Activated T-helper 1 cell treated with Interleukin-2 at 50 U/mL for 16 hours (primary cell): Measurements from ENCODE around the gene SFT2D1.
"Not testable (repeated sequence)": the region's sequence is repeated elsewhere in the genome, so short reads cannot be mapped to it uniquely, and the experiment has no call there.

ENCODE experiments used
- DNase-seq: peaks from one replicate; pipeline ENCODE4 v3.0.0-alpha.2; 2020; ENCODE audit warnings: low read depth

The SFT2D1 gene

DNA sequence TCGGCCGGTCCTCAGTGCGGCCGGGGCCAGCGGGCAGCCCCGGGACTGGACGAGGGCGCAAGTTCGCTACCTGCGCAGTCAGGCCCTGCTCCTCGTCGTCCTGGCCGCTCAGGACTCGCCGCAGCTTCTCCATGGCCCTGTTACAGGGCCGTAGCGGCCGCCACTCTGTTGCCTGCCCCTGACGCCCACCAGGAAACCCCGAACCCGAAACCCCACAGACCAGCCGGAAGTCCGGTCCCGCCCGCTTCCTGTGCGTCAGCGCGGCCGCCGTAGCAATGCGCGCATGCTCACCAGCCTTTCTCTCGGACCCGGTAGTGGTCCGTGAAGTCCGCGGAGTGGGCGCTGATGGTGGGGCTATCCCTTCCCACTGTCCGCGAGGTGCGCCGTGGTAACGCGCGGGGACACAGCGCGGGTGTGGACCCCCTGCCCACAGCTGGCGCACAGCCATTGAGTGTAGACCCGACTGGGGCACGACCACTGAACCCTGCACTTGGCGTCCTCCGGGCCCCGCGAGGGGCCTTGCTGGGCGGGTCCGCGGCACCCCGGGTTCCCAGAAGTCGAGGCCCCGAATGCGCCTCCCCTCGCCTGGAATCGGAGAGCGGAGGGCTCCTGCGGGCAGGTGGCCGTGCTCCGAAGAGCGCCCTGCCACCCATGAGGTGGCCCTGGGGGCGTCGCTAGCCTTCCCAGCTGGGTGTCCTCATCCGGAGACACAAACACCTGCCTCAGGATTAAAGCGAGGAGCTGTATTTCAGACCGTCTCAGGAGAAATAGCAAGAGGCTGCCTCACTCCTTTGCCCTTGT lies at the start of gene SFT2D1:
SFT2D1 (minus strand) TSS at position 197 of the 801 bp plus-strand sequence; CDS start at position 133, 64 bp downstream.
- DNase-seq: peak; percentile 55

DNA sequence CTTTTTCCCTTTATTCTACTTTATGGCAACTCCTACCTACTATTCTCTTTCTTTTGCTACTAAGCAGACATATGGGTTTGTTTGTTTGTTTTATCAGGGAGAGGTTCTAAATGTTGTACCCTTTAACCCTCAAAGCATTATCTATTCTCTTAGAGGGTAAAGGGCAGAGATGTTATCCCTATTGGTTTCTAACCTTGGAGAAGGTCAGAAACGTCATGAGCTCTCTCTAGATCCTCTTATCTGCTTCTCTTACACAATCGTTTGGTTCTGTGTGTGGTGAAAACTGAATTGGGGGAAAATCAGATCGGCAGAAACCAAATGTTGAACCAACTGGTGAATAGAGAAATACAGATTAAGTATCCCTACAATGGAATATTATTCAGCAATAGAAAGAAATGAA lies 46.8 kb upstream of the SFT2D1 start:
- no peak for DNase-seq

DNA sequence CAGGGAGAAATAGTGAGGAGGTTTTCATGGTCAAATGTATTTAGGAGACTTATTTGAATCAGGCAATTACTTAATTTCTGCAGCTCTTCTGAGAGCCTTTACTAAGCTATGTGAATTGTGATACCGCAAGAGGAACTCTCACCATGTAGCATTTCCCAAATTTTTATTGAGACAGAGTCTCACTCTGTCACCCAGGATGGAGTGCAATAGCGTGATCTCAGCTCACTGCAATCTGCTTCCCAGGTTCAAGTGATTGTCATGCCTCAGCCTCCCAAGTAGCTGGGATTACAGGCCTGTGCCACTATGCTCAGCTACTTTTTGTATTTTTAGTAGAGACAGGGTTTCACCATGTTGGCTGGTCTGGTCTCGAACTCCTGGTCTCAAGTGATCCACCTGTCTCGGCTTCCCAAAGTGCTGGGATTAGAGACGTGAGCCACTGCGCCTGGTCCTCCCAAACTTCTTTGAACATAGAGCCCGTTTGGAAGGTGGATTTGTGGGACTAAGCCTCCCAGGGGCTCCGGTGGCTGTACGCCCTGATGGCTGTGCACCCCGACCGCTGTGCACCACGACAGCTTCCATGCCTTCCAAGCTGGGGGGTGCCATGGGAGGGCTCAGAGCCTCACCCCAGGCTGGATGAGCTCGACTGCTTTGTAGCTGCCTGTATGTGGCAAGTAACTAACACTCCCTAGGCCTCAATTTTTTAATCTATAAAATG lies 46.1 kb upstream of the SFT2D1 start:
- DNase-seq: no peak

DNA sequence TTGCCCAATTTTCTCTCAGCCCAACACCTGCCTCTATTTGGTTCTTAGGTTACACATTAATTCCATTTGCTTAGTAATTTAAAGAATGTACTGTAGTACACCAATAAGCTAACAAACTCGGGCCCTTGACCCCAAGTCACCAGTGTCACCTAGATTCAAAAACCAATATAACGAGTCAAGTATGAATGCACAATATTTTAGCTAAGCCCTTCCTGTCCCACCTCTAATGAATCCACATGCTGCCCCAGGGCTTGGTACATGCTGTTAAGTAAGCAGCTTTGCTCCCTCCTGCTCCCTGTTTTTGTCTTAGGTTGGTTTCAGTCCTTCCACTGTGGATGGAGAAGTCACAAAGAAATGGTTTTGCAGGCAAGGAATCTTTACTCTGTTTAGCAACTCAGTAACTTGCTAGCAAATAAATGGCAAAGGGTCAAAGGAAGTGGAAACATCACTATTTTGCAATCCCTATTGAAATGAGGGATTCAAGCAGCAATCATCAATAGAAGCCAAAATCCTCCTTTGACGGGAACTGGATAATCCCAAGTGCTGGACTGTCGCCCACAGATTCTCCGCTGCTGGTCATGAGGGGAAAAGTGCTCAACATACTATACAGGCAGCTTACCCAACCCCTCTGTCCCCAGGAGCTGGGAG lies 45.4 kb upstream of the SFT2D1 start:
- no peak for DNase-seq

DNA sequence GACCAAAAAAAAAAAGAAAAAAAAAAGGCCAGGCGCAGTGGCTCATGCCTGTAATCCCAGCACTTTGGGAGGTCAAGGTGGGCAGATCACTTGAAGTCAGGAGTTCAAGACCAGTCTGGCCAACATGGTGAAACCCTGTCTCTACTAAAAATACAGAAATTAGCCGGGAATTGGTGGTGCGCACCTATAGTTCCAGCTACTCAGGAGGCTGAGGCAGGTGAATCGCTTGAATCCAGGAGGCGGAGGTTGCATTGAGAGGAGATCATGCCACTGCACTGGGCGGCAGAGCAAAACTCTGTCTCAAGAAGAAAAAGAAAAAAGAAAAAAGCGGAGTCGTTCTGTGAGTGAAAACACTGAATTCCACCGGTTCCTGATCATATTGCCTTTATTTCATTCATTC lies 44.8 kb upstream of the SFT2D1 start:
- not testable (repeated sequence) for DNase-seq

DNA sequence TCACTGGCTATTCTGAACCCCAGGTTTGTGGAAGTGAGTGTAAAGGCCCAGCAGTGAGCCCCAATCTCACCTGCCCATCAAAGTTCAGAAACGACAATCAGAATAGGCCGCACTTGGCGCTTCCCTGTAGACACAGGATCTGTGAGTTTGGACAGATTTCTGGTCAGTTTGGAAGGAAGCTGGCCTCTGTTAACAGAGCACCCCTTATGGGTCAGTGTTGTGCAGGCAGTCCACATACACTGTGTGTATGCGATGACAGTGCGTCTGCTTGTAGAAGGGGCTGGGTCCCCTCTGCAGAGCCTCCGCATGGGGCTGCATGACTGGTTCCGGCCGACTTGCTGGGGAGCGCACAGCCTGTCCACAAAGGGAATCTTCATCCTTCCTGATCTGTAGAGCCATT lies 43.8 kb upstream of the SFT2D1 start:
- DNase-seq: no peak

DNA sequence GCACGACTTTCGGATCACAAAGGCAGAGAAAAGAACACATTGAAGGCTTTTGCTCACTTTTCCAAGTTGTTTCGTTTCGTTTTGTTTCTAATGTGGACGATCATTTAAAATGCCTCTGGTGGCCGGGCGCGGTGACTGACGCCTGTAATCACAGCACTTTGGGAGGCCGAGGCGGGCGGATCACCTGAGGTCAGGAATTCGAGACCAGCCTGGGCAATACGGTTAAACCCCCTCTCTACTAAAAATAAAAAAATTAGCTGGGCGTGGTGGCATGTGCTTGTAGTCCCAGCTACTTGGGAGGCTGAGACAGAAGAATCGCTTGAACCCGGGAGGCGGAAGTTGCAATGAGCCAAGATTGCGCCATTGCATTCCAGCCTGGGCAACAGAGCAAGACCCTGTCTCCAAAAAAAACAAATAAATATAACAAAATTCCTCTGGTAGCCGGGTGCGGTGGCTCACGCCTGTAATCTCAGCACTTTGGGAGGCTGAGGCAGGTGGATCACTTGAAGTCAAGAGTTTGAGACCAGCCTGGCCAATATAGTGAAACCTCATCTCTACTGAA lies 41.5 kb upstream of the SFT2D1 start:
- DNase-seq: peak; percentile 13

DNA sequence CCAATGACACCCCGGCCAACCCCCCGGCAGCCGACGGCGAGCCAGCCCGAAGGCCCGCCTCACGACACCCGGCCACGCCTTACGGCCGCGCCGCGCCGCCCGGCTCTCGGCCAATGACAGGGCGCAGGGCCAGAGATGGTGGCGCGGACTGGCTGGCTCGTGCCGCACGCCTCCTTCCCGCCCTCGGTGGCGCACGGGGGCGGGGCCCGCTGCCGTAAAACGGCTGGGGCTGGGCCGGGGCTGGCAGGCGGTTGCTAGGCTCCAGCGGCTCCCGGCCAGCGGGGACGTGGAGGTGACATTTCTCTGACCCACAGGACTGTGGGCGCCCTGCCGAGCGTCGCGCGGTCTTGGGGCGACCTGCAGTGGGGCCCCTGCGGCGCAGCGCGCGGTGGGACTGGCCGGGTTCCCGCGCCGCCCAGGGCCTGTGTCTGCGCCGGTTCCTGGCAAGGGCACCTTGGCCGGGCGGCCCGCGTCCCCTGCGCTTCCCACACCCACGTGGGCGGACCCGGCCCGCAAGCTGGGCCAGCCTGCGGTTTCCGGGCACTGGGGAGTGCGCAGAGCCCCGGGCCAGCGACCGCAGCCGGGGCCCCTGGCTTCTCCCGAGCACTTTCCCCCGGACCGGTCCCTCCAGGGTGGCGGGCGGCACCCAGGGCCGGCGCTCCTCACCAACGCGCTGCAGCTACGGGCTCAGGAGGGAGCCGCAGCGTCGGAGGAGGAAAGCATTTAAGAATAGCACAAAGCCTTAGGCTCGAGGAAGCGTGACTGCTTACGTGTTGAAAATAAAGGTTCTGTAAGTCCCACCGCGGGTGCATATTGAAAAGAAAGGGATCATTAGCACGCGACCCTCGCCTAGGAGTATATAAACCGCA lies 40.8 kb upstream of the SFT2D1 start, which contains the start of gene MPC1:
MPC1 (minus strand) TSS at position 8 of the 869 bp plus-strand sequence. CDS start 64 bp downstream, outside the sequence.
- peak; percentile 91 for DNase-seq

DNA sequence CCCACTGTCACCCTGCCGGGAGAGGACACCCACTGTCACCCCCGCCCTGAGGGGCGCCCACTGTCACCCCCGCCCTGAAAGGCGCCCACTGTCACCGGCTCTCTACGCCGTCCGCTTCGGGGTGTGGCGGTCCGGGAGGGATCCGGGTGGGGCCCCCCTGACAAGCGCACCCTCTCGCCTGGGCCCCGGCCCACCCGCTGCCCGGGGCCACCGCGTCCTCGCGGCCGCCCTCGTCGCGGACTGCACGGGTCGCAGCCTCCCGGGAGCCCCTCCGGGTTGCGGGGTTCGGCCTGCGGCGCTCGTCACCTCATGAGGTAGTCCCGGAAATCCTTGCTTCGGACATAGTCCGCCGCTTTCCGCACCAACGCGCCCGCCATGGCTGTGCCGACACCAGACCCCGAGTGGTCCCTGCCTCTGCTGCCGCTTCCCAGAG lies 40.2 kb upstream of the SFT2D1 start:
- DNase-seq: peak; percentile 3

DNA sequence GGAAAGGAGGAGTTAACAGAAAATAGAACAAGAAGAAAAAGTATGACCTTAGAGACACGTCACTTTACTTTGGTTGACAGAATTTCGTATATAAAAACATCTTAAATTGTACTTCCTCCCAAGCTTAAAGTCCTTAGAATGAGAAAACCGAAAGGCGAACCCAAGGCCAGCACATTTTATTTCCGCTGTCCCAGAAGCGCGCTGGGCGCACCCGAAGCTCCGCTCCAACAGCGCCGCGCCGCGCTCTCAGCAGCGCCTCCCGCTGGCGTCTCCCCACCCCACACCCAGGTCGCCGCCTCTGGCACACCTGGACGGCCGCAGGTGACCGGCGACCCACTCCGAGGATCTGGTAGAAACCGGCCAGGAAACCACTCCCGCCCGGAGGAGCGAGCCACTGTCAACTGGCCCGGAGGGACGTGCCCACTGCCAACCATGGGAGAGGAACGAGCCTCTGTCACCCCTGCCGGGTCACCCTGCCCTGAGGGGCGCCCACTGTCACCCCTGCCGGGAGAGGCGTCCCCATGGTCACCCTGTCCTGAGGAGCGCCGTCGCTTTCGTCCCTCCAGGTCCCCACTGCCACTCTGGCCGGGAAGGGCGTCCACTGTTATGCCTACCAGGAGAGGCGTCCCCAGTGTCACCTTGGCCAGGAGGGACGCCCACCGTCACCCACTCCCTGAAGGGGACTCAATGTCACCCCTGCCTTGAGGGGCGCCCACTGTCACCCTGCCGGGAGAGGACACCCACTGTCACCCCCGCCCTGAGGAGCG lies 39.6 kb upstream of the SFT2D1 start:
- peak; percentile 46 for DNase-seq

DNA sequence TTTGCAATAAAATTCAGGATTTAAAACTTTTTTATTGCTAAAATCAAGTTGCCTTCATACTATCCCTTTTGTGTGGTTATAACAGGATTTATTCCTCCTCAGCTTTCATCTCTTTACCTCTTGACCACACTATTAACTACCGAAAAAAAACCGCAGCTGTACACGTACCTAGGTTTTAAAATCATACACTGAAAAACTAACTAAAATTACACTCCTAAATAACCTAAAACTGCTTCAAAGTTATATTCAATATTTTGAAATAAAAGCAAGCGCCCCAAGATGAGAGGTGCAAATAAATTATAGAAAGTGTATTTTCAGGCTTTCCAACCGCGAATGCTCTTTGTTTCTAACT lies 39.0 kb upstream of the SFT2D1 start:
- DNase-seq: no peak

DNA sequence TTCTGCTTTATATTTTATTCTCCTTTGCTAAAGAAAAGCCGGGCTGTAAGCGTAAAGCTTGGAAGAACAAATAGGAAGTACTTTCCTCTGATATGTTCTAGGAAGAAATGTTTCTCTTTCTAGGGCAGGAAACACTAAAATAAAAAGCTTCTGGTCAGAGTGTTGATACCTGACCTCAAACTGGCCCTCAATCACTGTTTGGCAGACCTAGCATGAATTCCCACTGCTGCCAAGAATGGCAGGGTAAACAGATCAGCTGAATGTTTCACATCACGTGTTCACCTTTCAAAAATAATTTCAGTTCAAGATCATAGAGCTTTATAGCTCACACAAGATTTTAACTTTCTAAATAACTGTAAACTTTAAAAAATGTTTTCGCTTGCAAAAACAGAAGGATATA lies 37.5 kb upstream of the SFT2D1 start:
- DNase-seq: no peak

DNA sequence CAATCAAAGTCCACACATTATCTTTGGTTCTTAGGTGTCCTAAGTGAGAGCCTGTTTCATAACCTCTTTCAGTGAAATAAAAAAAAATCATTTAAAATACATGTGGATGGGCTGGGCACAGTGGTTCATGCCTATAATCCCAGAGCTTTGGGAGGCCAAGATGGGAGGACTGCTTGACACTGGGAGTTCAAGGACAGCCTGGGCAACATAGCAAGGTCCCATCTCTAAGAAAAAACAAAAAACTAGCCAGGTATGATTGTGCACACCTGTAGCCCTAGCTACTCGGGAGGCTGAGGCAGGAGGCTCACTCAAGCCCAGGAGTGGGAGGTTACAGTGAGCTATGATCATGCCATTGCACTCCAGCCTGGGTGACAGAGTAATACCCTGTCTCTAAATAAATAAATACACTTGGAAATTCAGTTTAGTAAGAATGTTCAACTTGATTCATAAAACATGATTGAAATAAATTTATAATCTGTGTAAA lies 36.8 kb upstream of the SFT2D1 start:
- no peak for DNase-seq

DNA sequence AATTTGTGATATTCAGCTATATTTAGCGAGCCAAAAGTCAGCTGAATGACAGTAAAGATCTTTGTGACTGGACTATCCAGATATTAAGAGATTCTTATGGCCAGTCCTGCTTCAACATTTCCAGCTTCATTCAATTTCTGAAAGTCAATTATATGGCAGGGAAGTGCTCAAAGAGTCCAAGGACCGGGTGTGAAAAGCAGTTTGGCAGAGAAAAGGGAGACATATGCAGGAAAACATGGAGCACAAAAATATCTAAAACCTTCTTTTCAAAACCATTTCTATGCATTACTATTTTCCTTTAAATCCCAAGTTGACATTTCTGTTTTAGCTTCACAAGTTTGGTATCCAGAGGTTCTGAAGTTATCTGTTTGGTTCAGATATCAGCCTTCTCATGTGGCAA lies 35.4 kb upstream of the SFT2D1 start:
- DNase-seq: no peak

DNA sequence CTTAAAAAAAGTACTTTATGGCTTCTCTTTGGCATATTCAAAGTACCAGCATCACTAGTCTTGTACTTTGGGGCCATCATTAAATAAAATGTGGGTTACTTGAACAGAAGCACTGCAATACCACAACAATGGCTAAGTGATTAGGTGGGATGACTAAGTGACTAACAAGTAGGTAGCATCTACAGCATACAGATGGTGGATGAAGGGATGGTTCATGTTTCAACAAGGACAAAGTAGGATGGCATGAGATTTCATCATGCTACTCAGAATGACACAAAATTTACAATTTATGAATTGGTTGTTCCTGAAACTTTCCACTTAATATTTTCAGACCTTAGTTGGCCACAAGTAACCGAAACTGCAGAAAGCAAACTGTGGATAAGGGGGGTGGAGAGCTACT lies 32.7 kb upstream of the SFT2D1 start:
- no peak for DNase-seq

DNA sequence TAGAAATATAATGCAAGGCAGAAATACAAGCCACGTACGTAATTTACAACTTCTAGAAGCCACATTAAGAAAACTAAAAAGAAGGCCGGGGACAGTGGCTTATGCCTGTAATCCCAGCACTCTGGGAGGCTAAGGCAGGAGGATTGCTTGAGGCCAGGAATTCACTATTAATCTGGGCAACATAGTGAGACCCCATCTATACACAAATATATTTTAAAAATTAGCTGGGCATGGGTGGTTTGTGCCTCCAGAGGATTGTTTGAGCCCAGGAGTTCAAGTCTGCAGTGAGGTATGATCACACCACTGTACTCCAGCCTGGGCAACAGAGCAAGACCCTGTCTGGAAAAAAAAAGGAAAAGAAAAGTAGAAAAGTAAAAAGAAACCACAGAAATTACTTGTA lies 28.1 kb upstream of the SFT2D1 start:
- DNase-seq: no peak

DNA sequence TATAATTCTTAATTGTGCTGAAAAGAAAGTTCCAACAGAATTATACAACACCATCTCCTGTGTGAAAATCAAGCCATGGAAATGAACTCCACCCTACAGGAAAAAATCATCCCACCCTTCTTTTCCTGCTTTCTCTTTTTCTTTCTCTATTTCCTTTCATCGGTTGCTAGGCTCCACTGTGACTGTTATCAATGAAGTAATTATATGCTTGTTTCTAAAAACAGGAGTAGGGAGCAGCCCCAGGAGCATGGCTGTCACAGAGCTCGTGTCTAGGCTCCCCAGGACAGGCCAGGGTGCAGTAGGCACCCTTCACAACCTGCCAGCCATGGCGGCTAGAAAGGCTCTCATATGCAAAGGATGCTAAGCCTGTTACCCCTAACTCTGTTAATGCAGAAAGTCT lies 27.4 kb upstream of the SFT2D1 start:
- DNase-seq: no peak

DNA sequence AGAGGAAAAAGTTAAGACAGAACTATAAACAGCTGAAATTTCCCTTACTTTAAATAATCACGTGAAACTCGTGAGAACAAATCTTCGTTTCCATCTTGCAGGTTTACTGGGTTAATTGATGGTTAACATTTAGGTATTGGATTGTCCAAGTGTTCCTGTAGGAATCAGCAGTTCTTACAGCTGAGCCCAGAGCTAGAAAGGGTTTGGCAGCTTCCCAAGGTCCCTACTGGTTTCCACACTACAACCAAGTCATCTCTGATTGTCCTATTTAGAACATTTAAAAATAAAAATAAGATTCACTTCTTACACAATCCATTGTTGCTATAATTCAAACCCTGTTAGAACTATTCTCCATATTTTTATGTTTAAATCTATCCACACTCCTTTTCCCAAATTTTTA lies 24.6 kb upstream of the SFT2D1 start:
- DNase-seq: no peak

DNA sequence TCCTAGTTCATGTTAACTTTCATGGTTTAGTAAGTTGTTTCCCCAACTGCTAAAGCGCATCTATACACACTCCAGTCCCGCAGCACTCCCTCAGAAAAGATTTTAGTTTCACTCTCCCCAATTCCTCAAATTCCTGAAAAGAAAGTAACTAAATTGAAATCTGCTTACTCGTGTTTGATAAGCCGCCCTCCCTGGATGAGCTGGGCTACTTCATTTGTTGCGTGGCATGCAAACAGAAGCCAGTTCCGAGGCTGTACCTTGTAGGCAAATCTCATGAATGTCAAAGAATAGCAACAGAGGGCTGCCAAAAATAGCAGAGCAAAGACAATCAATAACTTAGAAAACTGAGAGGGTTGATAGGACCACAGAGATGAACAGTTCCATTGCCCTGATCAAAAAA lies 23.5 kb upstream of the SFT2D1 start:
- no peak for DNase-seq

DNA sequence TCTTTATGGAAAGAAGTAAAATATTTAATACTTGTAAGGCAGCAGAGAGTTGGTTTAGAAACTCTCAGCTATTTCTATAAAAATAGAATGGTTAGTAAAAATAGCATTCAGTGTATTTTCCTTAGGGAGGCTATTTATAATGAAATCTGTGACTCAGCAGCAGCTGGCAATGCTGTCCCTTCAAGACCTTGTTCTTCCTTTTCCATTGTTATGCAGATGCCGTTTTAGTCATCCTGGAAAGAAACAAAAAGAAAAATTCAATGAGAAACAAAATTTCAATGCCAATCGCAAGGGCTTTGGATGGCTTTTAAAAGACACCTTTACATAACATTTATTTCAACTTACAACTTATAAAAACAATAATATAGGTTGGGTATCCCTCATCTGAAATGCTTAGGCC lies 22.9 kb upstream of the SFT2D1 start:
- DNase-seq: no peak

DNA sequence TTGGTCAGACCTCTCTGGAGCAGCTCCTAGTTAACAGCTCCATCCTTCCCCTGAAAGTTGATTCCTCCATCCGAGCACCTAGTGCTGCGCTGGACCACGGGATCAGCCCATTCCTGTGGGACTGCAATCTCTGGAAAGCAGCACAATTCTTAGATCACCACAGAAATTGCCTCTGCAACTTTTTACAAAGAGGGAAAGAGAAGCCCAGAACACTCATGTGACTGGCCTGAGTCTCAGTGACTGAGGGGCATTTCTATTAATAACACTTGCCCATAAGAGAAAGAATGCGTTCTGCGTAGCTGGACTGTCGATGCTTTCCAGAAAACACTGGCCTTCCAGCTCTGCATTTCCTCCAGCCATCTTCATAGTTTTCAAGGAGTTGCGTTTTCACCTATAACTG lies 22.1 kb upstream of the SFT2D1 start:
- no peak for DNase-seq
